NCI-H187 treated with DMSO at 0.1 percent for 48 hours (cell line): ENCODE results near the gene DNASE1L3.

ENCODE experiments used
- DNase-seq: peaks from one replicate; lab custom pipeline; 2025; lab: John Stamatoyannopoulos, UW

DNASE1L3 gene

DNA sequence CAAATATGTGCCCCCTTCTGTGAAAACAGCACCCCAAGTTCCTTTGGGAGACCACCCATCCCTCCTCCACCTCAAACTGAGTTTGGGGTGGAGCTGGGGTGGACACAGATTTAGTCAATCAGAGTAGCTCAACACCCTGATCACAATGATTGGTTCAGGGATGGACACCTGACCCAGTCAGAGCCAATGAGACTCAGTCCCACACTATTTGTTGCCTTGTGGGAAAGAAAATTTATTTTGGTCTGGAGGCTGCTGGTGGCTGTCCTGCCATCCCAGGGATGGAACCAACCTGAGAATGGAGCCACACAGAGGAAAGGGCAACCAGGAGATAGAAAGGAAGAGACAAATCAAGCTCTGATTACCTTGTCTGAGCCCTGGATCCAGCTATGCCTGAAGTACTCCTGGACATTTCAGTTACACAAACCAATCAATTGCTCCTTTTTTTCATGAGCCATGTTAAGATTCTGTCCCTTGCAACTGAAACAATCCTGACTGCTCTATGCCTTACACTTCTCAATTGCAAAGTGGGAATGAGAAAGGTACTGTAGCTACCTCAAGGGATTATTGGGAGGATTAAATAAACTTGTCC, 10.6 kb downstream of the DNASE1L3 start:
- no peak for DNase-seq

DNA sequence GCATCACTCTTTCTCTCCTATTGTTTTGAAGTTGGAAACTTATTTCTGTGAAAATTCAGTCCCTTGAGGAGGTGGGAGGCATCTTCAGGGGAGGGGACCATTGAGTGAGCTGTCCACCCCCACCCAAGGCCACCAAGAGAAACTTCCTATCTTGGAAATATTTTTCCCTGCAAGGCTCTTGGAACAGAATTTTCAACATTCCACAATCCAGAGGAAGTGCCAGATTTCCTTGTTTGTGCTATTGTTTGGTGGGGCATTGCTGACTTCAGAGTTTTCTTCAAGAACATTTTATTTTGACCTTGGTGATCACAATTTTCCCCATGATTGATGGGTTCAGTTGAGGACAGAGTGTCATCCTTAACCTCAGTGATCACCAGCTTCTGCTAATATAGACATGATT, 12.0 kb downstream of the DNASE1L3 start:
- DNase-seq = no peak

DNA sequence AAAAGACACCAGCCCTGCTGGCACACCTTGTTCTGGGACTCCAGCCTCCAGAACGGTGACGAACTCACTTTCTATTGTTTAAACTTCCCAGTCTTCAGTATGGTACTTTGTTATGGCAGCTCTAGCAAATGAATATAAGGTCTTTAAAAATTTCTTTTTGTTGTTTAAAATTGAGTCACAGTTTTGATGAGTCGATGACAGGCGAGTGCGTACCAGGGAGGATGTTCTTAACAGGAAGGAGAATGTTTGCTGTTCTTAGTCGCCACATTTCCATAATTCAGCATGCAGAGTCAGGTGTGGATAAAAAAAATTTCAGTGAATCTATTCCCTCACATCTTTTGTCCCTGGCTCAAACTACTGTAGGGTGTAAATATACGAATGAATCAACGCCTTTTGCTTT, 12.4 kb downstream of the DNASE1L3 start:
- DNase-seq = no peak

DNA sequence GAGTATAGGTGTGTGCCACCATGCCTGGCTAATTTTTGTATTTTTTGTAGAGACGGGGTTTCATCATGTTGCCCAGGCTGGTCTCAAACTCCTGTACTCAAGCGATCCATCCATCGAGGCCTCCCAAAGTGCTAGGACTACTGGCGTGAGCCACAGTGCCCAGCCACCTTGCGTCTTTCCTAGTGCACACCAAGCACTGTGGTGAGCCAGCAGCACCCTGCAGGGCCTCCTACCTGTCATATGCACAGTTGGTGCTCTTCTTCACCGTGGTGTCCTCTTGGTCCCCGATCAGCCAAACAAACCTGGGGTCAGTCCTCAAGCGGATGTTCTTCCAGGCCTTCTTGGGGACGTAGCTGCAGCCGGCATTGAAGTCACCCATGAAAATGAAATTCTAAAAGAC, 13.2 kb downstream of the DNASE1L3 start:
- DNase-seq = no peak

DNA sequence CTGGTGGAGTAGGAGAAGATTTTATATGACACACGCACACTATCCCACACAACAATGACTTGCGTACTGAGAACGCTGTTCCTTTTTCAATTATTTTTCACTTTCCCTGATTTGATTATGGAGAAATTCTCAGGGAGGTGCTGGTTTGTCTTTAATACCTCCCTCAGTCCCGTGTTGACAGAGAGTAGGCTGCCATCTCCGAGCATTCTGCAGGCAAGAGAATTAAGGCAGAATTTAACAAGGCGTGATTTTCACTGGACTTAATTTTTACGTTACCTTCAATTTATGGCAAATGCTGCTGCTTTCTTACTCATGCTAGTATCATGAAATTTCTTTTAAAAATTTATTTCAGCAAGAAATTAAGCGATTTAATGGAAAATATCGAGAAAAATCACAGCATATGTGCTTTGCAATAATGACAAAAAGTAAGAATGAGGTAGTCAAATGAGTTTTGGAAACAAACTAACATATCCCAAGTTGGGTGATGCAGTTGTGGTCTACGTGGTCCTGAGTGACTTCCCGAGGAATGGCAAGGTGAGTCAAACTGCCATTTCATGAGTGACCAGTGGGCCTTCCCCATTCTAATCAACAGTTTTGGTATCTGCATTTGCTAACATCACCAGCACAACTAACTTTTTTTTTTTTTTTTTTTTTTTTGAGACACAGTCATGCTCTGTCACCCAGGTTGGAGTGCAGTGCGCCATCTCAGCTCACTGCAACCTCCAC, 16.9 kb downstream of the DNASE1L3 start:
- DNase-seq = no peak

DNA sequence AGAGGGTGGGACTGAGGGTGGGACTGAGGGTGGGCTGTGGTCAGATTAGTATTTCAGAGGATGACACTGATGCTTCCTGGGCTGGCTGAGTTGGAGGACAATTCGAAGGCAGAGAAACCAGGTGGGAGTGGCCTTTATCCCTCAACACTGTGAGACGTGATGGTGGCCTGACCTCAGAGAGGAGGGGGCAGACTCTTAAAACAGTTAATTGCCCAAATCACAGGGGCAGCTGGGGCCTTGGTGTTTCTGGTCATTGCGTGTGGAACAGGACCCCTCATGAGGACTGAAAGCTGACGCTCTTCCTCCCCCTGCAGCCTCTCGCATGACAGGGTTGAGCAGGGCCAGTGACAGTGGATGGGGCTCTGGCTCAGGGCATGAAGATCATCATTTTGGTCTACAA, 18.7 kb downstream of the DNASE1L3 start:
- DNase-seq = no peak

DNA sequence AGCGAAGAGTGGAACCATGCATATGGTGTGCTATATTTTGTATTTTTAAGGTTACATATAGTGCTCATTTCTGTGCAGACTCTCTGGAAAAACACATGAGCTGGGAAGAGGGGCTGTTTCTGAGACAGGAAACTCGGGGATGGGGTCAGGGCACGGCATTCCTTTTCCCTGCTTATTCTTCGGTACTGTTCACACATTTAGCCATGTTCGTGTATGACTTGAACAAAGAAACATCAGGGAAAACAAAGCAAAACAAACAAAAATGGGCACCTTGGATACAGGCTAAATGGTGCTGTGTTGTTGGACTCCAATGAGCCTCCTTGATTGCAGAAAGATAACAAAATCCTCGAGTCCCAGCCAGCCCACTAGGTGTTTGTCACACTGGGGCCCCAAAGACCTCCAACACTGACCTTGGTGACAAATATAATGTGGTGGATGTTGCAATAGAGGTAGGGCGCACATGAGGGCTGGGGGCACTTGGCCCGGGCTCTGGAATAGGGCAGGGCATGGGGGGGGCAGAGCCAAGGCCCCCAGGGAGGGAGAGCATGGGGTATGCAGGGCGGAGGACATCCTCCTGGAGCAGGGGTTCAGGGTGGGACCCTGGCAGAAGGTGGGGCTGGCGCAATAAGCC, 19.3 kb downstream of the DNASE1L3 start:
- no peak for DNase-seq

DNA sequence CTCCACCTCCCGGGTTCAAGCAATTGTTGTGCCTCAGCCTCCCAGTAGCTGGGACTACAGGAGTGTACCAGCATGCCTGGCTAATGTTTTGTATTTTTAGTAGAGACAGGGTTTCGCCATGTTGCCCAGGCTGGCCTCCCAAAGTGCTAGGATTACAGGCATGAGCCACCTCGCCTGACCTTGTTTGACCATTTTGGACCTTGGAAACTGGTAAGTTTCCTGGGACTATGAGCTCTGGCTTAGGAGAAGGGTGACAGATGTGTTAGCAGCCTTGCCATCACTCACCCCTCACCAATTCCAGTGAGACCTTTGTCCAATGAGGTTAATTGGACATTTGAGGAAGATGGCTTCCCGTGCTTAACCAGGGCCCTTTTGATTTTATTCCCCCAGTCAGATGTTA, 19.9 kb downstream of the DNASE1L3 start:
- DNase-seq = no peak

DNA sequence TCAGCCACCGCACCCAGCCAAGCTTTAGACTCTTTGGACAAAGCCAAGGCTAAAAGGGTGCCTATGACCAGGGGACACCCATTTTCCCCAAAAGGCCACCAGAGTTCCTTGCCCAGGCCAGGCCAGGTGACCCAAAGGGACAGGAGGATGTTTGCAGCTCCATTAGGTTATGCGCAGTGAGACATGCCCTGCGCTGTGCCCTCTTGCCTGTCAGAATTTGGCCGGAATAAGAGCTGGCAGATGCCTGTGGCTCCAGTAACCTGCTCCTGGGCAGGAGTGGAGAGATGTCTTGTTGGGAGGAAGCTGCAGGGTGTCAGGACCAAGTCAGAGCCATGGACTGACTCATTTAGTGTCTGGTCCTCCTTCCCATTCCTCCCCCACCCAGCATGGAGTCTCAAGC, 20.5 kb downstream of the DNASE1L3 start:
- no peak for DNase-seq

DNA sequence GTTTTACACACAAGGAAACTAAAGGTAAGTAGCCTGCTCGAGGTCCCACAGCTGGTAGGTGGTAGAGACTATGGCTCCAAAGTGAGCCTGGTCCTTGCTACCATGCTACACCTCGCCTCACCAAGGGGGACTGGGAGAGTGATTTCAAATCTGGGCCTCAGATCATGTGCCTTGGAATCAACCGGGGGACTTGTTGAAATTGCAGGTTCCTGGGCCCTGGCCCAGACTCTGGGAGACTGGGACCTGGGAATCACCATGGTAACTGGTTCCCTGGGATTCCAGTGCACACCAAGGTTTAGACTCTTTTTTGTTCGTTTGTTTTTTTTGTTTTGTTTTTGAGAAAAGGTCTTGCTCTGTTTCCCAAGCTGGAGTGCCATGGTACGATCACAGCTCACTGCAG, 21.1 kb downstream of the DNASE1L3 start:
- no peak for DNase-seq

DNA sequence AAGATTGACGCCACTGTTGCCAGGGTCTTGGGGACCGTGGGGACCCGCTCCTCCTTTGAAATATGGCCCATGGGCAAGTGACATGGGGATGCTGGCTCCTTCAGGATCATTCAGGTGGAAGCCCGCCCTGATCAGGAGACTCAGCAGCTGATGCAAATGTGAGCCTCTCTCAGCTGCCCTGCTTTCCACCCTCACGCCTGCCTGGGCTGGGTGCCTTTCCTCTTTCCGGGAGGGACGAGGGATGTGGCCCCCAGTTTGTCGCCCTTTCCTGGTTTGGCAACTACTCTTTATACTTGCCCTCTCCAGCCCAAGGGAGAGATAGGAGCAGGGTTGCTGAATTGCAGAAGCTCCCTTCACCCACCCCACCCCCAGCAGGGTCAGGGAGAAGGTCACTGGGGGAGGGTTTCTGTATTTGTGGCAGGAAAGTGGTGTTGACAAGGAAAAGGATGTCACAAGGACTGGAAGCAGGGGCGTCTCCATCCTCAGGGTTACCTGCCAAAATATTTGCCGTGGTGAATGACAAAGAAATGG, 21.8 kb downstream of the DNASE1L3 start:
- DNase-seq = no peak

DNA sequence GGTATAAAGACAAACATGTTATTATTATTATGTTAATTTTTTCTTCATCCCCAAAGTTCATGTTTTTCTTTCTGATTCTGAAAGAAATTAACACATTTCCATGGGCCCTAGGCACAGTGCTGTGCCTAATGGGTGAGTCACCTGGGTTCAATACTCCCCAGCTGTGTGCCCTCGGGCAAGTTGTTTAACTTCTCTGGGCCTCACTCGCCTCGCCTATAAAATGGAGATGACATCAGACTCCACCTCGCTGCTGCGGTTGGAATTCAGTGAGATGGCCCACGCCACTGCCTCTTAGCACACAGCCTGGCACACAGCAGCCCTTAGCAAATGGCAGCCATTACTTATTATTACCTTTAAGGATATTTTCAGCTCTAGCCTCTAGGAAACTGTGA, 22.6 kb downstream of the DNASE1L3 start:
- DNase-seq = no peak

DNA sequence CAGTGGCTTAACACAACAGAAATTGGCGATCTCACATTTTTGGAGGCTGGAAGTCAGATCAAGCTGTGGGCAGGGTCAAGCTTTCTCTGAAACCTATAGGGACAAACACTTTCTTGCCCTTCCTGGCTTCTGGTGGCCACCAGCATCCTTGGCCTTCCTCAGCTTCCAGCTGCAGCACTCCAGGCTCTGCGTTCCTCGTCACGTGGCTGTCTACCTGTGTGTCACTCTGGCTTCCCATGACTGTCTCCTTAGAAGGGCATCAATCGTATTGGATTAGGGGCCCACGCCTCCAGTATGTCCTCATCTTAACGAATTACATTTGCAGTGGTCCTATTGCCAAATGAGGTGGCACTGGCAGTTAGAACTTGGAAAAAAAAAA, 25.8 kb downstream of the DNASE1L3 start:
- DNase-seq = no peak

DNA sequence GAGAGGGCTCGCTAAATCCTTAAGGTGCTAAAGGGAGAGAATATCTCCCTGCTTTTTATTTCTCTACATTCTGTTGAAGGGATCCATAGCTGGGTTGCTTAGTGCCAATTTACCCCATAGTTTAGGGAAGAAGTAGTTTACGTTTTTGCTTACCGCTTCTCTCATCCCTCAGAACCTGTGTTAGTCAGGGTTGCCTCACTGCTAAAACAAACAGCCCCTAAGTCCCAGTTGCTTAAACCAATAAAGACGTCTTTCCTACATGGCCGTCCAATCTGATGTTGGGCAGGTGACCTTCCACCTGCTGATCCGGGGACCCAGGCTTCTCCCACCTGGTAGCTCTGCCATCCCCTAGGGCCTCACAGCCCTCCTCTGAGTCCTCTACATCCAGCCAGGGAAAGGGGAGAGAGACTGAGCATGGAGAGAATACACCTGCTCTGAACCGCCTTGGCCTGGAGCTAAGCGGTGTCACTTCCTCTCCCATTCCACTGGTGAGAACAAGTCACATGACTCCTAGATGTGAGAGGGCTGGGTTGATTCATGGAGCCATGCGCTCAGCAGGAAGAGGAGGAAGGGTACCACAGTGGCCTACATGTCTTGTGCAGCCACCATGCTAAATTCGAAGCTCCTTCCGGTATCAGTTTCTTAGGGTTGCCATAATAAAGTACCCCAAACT, 26.3 kb downstream of the DNASE1L3 start:
- no peak for DNase-seq

DNA sequence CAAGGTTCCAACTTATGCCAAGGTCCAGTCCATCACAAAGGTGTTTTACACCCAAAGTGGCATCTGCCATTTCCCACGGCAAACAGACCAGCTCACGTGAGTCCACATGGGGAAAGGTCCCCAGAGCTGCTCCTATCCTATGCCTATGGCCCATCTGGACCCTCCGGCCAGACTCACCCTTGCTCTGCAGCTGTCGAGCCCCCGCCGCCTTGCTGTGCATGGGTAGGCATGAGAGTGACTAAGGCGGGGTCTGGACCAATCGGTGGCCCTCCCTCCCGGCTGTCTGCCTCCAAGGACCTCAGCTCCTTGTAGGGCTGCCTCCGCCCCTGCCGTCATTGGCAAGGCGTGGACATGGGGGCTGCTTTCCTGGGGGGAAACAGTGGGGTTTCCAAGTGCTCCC, 26.9 kb downstream of the DNASE1L3 start:
- DNase-seq = no peak

DNA sequence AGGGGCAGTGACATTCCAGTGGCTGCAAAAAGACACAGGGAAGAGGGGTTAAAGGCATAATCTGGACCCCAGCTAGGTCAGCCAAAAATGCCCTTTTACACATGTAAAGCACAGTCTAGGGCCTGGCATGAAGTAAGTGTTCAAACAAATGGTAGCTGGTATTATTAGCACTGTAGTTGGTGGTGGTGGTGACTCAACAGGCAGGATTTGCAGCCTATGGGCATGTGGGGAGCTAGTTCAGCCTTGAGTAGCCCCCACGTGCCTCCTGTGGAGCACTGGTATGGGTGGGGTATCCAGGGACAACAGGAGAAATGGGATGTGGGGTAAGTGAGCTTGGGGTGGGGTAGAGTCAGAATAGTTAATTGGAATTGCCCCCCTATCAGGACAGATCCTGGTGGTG, 27.6 kb downstream of the DNASE1L3 start:
- no peak for DNase-seq

DNA sequence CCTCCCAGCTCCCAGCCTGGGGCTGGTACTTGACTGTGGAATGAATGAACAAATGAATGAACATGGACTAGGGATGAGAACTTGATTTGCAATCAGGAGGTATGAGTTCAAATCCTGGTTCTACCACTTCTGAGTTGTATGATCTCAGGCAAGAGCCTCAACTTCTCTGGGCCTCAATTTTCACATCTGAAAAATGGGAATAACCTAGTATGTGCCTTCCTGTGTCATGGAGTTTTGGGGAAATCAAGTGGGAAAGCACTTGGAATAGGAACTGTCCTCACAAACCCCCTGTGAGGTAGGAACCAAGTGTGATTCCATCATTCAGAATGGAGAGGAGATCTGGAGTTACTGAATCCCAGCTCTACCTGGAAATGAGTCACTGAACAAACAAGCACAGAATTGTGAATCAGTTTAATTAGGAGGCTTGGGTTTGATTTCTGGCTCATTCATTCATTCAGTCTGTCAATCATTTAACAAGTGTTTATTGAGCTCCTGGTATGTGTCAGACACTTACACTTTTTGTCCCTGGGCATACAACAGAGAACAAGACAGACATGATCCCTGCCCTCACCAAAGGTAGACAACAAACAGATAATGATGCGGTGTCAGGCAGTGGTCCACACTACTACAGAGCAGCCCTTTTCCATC, 29.7 kb downstream of the DNASE1L3 start:
- no peak for DNase-seq

DNA sequence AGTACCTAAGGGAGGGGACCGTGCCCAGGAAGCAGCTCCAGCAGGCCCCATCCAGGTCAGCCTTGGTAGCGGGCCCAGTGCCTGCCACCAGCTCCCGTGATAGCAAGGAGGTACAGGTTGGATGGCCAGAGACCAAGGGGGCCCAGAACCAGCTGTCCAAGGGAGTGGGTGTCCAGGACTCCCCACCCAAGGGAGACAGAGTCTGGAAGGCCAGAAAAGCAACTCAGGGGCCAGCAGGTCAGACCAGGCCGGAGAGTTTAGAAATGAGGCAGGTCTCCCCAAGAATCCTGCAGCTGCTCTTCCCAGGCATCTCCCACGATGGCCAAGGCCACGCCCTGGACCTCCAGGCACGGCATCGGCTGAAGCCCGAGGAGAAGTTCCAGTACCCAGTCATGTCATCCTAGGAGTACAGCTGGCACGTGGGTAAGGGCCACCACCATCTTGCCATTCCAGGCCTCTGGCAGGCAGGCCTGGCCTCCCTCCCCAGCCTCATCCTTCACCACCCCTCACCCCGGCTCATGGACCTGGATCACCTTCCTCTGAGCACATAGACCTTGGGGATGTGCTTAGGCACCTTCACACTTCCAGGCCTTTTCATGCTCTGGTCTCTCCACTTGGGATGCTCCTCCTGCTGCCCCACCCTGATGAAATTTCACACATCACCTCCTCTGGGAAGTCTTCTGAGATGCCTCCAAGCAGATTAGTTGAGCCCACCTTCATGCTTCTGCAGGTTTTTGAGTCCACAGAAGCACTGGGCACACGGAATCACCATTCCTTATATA, 30.5 kb downstream of the DNASE1L3 start:
- no peak for DNase-seq

DNA sequence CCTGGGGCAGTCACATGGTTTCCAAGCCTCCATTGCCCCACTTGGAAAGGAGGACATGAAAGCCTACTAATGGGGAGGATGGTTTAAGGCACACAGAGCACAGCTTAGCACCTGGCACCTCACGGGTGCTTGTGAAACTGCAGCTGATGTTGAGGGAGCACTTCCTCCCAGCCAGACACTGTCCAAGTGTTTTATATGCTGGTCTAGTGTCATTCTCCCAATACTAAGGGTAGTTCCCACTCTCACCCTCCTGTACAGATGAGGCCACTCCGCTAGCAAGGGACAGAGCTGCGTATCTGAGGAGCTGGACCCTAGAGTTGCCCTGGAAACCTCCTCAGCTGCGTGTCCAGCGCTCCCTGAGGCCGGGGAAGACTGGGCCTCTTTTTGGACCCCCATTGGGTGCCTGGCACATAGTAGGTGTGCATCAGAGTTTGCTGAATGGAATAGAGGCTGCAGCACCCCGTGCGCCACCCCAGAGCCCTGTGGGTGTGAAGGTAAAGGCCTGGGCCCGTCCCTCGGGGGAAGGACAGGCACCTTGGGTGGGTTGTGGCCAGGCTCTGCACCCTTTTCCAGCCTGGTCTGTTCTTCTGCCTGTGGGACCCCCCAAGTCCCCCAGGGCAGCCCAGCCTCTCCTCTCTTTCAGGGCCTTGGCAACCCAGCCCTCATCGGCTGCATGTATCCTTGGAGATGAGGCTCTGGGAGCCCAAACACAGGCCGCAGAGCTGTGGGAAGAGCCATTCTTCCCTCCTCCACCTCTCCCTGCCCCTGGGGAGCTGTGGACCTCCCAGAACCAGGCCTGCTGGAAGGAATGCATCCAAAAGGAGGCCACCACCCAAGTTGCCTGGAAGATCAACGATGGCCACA, 31.3 kb downstream of the DNASE1L3 start:
- DNase-seq = no peak

DNA sequence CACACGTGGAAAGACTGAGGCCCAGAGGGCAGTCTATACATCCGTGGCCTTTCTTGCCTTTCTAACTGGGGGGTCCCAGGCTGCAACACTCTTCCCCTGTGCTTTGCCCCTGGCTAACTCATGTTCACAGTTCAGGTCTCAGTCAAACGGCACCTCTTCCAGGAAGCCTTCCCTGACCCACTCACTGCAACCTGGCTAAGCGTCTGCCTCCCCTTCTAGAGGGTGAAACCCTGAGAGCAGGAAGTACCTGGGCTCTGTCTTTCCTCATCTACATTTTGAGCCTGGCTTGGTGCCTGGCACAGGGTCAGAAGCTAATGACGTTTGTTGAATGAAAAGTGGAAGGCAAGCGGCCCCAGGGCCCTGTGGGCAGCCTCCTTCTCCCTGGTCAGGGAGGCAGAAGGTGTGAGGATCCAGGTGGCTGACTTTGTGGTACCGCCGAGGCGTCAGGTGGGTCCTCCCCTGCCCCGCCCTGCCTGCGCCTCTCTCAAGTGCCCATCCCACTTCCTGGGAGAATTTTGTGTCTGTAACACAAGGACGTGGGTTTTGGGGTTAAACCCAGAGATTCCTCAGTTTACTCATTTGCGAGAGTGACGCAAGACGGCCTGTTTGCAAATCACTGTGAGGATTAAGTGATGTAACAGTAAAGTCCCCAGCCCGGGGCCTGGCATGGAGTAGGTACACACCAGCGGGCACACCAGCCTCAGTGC, 32.1 kb downstream of the DNASE1L3 start:
- no peak for DNase-seq
